ENCODE measurements around the gene SEMA6D.

SEMA6D gene, protein sequence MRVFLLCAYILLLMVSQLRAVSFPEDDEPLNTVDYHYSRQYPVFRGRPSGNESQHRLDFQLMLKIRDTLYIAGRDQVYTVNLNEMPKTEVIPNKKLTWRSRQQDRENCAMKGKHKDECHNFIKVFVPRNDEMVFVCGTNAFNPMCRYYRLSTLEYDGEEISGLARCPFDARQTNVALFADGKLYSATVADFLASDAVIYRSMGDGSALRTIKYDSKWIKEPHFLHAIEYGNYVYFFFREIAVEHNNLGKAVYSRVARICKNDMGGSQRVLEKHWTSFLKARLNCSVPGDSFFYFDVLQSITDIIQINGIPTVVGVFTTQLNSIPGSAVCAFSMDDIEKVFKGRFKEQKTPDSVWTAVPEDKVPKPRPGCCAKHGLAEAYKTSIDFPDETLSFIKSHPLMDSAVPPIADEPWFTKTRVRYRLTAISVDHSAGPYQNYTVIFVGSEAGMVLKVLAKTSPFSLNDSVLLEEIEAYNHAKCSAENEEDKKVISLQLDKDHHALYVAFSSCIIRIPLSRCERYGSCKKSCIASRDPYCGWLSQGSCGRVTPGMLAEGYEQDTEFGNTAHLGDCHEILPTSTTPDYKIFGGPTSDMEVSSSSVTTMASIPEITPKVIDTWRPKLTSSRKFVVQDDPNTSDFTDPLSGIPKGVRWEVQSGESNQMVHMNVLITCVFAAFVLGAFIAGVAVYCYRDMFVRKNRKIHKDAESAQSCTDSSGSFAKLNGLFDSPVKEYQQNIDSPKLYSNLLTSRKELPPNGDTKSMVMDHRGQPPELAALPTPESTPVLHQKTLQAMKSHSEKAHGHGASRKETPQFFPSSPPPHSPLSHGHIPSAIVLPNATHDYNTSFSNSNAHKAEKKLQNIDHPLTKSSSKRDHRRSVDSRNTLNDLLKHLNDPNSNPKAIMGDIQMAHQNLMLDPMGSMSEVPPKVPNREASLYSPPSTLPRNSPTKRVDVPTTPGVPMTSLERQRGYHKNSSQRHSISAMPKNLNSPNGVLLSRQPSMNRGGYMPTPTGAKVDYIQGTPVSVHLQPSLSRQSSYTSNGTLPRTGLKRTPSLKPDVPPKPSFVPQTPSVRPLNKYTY

DNA sequence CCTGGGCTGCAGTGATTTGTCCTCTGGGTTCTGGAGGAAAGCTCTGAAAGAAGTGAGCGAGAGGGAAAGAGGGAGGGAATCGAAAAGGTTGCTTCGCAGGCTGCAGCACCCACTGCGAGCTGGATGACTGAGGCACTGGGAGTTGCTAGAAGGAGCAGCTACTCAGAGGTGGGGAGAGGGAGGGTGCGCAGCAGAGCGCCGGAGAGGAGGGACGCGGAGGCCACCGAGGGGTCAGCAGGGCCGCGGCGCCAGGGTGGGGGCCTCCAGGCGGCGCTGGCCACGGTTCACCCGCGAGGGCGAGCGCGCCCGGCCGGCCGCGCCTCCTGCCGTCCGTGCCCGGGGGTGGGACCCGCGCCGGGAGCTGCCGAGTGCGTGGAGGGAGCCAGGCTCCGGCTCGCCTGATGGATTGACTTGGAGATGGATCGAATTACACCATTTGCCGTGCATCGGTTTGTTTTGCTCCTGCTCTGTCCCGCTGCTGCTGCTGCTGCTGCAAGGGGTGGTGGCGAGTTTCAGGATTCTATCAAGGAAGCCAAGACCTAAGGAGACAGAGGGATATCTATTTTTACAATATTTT lies at the start of gene SEMA6D:
Gene SEMA6D, plus strand, starts transcription at position 470 of the 577 bp plus-strand sequence. CDS start 42,294 bp downstream, outside the sequence.
- no peak for DNase-seq

DNA sequence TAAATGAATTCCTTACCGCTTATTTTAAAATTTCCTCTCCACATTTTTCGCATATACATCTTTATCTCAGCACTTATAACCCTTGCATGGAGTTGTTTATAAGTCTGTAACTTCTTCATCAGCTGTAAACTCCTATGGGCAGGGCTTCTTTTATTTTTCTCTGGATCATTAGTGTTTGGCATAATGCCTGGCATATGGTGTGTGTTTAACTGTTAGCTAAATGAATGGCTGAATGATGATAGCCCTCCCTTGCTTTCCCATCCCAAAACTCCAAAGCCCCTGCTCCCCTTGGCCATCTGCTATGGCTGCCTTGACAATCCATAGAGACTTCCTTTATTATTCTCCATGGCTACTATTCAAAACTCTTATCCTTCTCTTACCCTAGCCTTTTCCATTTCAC lies 48.1 kb upstream of the SEMA6D start:
- DNase-seq, result no peak

DNA sequence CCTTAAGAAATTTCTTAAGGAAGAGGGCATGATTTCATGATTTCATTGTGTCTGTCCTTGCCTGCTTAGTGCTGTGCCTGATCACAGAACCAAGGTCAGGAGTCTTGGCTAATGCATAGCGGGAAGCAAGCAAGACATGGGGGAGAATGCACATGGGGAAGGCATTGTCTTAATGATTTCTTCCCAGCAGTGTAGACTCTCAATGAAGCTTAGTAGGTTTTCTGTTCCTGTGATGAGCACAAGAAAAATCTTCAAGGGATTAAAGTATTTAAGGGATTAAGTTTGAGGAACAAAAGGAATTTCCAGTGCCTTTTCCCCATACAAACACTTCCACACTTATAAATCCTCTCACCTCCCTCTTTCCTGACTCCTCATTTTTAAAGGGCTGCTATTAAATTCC lies 46.9 kb upstream of the SEMA6D start:
- DNase-seq, result no peak

DNA sequence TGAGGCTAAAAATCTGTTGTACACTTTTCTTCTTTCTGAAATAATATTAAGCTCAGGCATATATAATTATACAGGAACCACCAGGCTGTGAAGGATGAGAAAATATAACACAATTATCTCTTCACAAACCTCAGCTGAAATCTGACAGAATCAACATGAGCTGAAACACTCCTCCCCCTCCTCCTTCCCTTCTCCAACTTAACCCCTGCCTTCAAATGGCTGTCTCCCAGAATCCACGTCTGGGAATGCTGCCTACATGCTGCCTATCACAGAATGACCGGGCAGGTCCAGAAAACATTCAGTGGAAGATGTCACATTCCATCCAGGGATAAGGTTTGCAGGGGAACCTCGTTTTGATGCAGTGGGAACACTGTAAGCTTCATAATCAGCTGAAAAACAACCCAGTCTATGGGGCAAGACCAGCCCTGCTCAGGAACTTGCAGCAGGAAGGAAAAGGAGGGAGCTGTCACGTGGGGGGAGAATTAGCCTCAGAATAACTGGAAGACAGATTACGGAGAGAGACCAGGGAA lies 44.0 kb upstream of the SEMA6D start:
- no peak for DNase-seq

DNA sequence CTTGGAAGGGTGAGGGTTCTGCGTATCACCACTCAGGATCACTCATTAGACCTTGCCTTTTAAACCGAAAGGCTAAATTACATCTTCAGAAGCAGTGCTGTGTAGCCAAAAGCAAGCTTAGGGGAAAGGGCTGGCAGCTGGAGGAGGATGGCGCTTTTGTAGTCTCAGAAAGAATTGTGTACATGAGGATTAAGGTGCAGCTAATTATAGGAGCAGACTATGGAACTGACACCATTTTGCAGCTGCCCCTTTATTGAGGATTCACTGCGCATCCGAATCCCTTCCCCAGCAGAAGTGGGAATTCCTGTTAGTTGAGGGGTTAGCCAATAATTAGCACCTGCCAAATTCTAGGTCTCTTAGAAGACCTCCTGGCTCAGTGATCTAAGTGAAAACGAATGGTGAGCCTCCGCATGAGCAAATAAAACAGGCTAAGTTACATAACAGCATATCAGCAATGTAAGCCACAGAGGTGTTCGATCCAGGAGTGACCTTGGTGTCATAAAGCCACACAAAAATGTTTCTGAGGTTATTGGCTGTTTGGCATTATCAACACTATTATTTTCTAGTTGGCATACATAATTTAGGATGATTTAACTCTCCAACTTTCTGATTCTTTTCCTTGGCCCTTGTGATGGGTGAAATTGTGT lies 42.6 kb upstream of the SEMA6D start:
- no peak for DNase-seq

DNA sequence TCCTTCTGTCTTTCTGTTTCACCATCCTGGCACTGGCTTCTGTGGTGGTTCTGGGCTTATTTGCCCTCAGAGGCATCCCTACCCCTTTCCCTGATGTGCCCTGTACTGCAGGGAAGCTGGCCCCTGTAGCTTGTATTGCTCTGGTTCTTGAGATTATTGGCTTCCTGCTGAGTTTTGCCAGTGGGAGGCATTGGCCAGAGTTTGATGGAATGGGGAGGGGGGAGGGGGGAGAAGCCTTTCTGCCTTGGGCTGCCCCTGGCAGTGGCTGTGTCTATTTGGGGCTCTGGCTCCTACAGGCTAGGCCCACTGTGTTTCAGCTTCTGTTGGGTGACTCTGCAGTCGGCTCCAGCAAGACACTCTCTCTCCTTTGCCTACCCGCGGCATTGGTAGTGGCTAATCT lies 41.6 kb upstream of the SEMA6D start:
- no peak for DNase-seq

DNA sequence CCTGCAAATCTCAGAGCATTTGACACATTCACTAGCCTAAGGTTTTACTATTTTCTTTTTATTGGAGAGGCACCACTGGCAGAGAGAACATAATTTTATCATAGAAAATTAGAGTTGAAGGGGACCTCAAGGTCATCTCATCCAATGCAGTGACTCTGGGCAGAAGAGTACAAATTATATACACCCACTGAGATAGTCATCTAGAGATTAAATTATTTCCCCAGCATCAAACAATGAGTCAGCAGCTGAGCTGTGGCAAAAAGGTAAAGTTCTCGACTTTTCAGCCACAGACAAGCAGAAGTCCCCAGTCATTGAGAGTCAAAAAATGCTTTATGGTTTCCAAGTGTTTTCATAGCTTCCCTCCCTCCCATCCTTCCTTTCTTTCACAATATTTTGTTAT lies 39.3 kb upstream of the SEMA6D start:
- DNase-seq, result no peak

DNA sequence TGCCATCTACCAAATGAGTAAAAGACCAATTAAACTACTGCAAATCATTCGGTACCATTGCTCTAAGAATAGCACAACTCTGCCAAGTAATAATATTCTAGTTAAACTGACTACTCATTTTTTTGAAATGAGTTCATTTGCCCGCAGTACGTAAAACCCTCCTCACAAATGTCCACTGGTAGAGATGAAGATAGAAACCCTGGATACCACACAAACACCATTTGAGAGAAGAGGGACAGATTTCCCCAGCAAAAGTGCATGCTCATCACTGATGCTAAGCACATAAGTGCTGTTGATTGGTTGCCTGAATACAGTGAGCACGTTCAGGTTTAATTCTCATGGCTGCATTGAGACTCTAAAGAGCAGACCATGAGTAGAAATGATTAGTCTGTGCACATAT lies 34.6 kb upstream of the SEMA6D start:
- DNase-seq, result no peak

DNA sequence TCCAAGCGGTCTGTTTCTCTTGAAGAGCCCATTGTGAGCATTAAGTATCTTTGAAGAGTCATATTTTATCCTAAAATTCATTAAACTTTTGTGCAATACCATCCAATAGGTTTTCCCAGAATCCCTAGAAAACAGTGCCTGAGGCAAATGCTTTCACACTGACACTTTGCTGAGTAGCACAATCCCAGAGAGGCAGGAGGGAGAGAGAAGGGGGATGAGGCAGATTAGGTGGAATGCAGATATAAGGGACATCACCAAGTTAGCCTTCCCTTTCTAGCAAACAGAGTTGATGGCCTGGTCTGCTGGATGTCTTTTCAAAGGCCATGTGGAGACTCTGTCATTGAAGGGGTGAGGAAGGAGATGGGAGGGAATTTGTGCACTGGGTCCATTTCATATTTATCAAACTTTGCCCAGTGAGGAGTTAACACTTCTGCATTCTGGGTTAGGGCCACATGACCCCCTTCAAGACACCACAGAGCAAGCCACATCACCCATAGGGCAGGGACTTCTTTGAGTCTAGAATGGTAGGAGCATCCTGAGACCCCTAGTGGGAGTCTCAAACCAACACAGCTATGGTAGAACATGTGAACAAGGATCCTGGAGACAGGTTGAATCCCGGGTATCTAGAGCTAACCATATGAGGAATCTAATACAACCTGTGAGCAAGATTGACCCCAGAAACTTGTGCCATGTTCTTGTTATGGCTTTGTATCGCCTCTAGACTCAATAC lies 32.0 kb upstream of the SEMA6D start:
- no peak for DNase-seq

DNA sequence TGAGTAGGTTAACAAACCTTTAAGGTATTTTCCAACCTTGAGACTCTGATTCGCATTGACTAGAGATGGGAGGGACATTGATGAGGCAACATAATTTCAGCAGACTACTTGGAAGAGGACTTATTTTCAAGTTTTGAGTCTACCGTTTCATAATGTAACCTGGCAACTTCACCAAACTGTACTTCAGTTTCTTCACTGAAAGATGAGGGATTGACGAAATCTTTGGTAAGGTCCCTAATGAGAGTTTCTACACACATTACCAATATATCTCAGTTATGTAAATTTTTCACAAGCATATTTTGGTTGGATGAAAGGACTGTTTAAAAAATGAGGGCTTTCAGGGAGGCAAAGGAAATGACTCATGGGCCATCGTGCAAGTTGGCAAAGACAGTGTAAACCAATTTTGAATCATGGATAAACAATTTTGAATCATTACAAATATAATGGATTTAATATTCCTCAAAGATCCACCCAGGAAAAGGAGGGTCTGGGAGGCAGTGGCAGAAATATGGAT lies 28.7 kb upstream of the SEMA6D start:
- DNase-seq, result no peak

DNA sequence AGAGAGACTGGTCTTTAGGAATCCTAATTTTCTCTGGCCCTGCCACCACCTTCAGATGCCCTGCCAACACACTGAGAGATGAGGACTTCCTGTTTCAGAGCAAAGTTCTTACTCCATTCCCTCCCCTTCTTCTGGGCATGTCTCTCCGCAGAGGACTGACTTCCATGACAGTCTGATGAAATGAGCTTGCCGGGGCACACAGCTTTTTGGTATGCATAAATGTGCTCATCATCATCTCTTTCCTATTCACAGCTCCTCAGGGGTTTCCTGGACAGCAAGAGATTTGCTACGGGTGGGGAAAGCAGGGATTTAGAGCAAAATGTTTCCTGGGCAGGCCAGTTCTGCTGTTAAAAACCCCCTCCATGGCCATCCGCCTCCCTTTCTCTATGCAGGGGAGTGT lies 27.6 kb upstream of the SEMA6D start:
- no peak for DNase-seq

DNA sequence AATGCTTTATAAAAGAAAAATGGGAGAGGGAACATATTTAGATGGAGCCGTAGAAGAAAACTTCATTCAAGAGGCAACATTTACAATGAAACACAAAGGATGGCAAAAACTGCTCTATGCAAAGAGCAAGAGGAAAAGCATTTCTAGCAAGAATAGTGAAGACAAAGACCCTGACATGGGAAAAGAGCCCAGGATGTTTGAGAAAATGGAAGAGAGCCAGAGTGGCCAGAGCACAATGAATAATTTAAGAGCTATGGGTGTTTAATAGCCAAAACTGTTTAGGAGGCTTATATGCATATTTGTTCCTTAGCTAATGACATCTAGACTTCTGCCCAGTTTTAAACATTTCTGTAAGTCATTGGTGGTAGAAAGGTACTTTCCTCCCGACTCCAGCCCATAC lies 25.4 kb upstream of the SEMA6D start:
- no peak for DNase-seq

DNA sequence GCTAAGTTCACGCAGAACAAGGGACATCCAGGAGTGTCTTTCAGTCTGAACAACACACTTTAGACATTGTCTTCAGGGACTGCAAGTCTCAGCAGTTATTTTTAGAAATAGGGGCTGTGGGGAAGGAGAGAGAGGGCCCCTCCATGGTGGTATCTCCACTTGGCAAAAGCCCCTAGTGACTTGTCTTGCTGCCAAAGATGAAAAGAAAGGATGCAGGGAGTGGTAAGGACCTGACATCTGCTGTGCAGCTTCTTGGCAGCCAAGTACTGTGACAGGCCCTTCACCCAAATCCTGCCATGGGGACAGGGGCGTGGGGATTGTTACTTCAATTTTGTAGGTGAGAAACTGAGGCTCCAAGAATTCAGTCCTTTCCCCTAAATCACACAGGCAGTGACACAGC lies 21.0 kb upstream of the SEMA6D start:
- DNase-seq, result no peak

DNA sequence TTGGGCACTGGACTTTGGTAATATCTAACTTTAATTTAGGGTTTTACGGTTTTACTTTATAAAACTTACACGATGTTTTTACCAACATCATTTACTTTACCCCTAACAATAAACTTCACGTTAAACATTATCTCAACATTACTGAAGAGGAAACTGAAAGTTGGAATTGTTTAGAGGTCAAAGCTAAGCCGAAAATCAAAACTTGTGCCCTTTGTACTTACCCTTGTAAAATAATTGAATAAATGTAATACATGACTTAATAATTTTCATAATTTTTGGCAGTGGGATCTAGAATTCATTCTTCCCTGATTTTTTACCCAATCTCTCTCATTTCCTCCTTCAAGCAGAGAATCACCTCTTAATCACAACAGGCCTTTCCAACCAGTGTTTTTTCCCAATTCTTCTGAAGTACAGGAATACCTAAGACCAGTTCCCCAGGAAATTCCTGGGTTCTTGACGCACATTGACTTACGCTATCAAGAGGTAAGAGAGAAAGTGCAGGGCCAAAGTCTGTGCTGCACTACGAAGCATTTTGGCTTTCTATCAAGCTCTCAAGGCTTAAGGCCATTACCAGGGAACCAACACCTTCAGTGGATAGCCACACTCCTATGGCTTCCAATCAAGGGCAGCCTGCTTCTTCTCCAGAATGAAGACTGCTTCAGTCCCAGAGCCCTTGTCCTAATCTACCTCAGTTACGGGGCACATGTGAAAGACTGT lies 11.9 kb upstream of the SEMA6D start:
- DNase-seq, result no peak

DNA sequence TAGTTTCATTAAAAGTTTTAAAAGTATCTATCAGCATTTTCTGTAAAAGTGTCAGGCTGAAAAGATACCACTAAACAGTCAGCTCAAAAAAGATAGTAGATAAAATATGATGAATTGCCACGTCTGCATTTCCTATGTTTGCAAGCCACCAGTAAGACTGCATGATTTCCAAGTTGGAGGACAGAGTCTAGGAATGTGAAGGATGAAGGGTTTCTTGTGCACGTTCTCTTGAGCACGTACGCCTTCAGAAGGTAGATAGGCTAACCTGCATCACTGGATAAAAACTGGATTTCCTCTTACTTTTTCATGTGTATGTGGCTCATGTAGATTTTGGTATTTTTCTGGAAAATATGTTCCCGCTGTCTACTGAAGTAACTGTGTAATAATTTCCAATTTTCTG lies 9.9 kb upstream of the SEMA6D start:
- no peak for DNase-seq

DNA sequence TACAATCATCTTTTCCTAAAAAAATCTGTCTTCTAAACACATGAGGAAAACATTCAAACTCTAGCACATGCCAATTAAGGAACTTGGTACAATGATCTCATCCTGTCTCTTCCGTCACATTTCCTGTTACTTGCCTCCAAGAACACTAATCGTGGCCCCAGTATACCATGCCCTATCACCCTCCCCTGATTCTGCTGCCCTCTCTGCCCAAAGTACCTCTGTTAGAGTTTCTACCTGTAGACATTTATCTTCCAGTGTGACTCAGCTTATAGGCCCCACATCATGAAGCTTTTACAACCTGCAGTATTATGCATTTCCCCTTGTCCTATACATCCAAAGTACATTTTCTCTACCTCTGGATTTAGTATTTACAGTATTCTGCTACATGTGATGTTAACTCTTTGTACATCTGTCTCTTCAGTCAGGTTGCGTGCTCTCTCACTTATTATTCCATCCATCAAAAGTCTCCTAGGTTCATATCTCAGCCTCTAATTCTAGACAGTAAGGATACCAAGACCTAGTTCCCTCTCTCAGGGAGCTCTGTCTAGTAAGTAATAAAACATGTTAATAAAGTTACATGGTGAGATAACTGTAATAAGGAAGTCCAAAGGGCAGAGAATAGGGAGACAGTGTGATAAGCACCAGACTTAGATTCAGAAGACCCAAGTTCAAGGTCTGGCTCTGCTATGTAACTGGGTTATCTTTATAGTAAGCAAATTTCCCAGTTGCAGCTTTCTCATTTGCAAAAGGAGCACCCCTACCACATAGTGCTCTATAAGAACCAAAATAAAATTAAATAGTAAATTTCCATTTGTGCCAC lies 8.9 kb upstream of the SEMA6D start:
- DNase-seq, result no peak

DNA sequence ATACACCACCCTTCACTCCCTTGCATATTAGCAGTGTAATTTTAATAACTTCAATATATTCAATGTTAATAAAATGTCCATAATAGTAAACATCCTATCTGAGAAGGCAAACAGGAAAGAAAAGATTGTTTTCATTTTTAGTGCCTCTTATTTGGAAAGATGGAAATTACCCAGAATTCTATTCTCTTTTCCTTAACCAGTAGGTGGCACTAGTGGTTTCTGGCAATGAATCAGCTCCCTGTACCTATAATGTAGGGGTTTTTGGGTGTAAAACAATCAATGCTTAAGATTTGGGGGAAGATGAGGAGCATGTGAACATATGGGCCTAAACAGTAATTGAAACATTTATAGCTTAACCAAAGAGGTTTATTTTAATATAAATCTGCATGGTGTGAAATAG lies 5.7 kb upstream of the SEMA6D start:
- DNase-seq, result no peak

DNA sequence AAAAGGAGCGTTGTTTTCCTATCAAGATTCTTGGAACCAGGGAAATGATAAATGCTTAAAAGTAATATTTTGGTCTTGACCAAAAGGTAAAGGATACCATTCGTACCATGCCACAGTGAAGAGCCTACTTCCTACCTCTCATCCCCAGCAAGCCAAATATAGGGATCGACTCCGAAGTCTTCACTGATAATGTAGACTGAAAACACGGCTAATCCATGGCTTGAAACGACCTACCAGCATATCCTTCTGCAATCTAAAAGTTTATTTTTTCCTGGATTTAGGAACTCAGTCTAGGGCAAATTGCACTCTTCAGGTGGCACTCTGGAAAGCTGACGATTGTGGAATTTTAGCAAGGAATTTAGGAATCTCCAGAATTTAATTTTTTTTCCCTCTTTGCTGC lies 1.9 kb upstream of the SEMA6D start:
- DNase-seq, result no peak

DNA sequence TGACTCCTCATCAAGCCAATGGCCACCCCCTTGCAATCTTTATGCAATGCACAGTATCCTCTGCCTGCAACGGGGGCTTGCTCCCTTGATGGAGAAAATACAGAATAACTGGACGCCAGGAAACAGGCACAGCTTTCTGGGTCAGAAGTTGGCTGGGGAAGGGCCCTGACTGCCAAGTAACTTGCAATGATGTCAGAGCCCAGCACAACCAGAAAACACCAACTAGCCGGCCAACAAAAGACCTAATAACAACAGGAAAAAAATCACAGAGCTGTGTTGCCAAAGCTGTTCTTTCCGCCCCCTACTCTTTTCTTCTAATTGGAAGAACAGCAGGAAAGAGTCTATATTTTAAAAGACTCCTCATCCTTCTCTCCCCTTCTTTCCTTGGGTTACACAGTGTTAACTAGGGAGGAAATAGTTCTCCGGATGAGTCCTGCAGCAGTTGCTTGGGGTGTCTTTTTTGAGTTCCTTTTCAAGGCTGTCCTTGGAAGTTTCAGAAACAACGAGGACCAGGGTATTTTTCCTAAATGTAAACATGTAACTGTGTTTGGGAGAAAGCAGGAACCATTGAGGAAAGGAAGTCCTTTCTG lies 1.4 kb upstream of the SEMA6D start:
- DNase-seq, result no peak

DNA sequence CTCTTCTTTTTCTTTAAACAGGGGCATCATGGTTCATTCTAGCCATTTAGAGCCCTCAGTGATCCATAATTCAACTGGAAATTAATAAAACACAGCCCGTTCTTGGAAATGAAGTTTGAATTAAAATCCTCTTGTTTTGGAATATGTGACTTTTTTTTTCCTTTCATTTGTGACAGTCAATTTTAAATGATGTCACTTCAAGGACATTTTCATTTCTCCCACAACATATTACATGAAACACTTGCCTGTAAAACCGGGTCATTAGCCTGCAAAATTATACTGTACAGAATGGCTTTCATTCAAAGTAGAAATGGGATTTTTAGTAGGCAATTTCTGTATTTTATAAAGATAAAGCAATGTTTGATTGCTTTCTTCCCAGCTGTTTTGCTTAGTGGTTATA lies 789 bp upstream of the SEMA6D start:
- no peak for DNase-seq
